HL-60 (cell line): Measurements from ENCODE around the gene BTBD2.

Source experiments
- DNase-seq, 2 experiments: peaks; one replicate each; pipeline ENCODE4 v3.0.0-alpha.2; 2010 to 2020; ENCODE audit warnings: low read depth in 1 of 2, low spot score in 1 of 2
- H3K27ac ChIP-seq: fragments of 250-450 bp; sonication (Bioruptor Pico); replicated peaks from 2 replicates; pipeline ENCODE4 v1.5.1; 2020; ENCODE audit warnings: mild to moderate bottlenecking, moderate library complexity
- H3K27me3 ChIP-seq: fragments of 250-450 bp; sonication (Bioruptor Pico); 2 replicates; pipeline ENCODE4 v1.5.1; 2021; ENCODE audit warnings: mild to moderate bottlenecking, moderate library complexity; ENCODE audit not compliant: insufficient read depth, poor library complexity, severe bottlenecking
- H3K4me3 ChIP-seq: replicated peaks from 2 replicates; pipeline ENCODE4 v1.5.1; 2011; ENCODE audit warnings: mild to moderate bottlenecking, control low read depth, low read length; ENCODE audit not compliant: insufficient read depth
- CTCF ChIP-seq: IDR thresholded peaks from one replicate; pipeline ENCODE4 v1.5.1; 2011; ENCODE audit warnings: low read length, control low read depth, inconsistent platforms; ENCODE audit not compliant: insufficient read depth
- GABPA ChIP-seq: IDR thresholded peaks from 2 replicates; pipeline ENCODE4 v1.6.1; 2012; ENCODE audit warnings: low read depth
- POLR2AphosphoS5 ChIP-seq: IDR thresholded peaks from 2 replicates; pipeline ENCODE4 v1.6.1; 2012; ENCODE audit warnings: low read depth
- REST ChIP-seq: IDR thresholded peaks from 2 replicates; pipeline ENCODE4 v1.6.1; 2012; ENCODE audit warnings: low read depth; ENCODE audit not compliant: insufficient replicate concordance
- SPI1 ChIP-seq: IDR thresholded peaks from 2 replicates; pipeline ENCODE4 v1.6.1; 2012; ENCODE audit warnings: low read depth, mild to moderate bottlenecking, borderline replicate concordance

The BTBD2 gene

GRCh38 chr19:1953037-1953436 is 62.5 kb downstream of the BTBD2 start:
- no peak for TF ChIP-seq SPI1
- TF ChIP-seq CTCF, result no peak
- TF ChIP-seq POLR2AphosphoS5, result no peak
- TF ChIP-seq GABPA, result no peak
- TF ChIP-seq REST, result no peak
- no peak overlapping the region for H3K27ac ChIP-seq
- no peak for DNase-seq

GRCh38 chr19:1952635-1953034 is 62.9 kb downstream of the BTBD2 start:
- DNase-seq, result no peak
- TF ChIP-seq POLR2AphosphoS5 (no peak), CTCF (no peak), GABPA (no peak), SPI1 (no peak), REST (no peak)
- Histone ChIP-seq H3K4me3 (no peak overlapping the region), H3K27me3 (no peaks in the 10 kb centered on the region), H3K27ac (no peak overlapping the region)

More at GRCh38 chr19:1953037-1953436, 62.5 kb downstream of the BTBD2 start:
- Histone ChIP-seq H3K4me3 (no peak overlapping the region), H3K27me3 (no peaks in the 10 kb centered on the region)

- TF ChIP-seq GABPA (no peak), POLR2AphosphoS5 (no peak), CTCF (no peak), SPI1 (no peak), REST (no peak)
- no peak overlapping the region for H3K4me3 ChIP-seq
- no peaks in the 10 kb centered on the region for H3K27me3 ChIP-seq
- DNase-seq, result no peak
- H3K27ac ChIP-seq, result no peak overlapping the region
Observed at GRCh38 chr19:1950640-1951039, 64.9 kb downstream of the BTBD2 start.
